Hematopoietic multipotent progenitor cell treated with erythropoietin and hydrocortisone succinate and interleukin-3 and kit ligand, for 8 days (in vitro differentiated cells): ENCODE results near the gene SMARCD1.

Experiments
- DNase-seq: peaks from one replicate; pipeline ENCODE4 v3.0.0-alpha.2; 2015

The SMARCD1 gene

DNA sequence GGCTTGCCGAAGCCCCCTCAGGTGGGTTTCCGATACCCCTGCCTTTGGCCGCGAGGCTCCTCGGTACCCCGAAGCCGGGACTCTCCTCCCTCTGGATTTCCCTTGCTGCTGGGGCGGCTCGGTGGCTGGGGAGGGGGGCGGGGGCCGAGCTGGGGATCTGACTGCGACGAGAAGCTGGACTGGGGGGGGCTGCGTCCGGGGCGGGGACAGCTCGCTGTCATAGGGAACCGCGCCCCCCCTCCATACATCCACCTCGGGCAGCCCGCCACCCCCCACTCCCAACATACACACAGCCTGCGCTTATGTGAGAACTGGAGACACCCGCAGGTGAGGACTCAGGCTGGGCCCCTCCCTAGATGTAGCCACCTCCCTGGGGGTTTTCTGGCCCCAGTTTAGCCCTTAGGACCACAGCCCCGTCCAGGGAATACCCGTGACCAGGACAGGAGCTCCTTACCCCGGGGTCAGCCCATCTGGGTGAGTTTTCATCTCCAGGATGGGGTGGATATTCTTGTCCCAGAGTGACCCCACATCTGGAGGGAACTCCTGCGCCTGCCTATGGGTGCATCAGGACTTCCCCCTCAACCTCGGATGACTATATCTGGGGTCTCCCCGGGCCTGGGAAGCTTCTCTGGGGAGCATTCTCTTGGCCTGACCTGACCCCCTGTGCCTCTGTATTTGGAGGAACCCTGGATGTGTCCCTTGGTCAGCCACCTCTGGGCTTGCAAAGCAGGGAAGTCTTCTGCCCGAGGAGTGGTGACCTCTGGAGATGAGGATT lies 27.1 kb upstream of the SMARCD1 start:
- no peak for DNase-seq

DNA sequence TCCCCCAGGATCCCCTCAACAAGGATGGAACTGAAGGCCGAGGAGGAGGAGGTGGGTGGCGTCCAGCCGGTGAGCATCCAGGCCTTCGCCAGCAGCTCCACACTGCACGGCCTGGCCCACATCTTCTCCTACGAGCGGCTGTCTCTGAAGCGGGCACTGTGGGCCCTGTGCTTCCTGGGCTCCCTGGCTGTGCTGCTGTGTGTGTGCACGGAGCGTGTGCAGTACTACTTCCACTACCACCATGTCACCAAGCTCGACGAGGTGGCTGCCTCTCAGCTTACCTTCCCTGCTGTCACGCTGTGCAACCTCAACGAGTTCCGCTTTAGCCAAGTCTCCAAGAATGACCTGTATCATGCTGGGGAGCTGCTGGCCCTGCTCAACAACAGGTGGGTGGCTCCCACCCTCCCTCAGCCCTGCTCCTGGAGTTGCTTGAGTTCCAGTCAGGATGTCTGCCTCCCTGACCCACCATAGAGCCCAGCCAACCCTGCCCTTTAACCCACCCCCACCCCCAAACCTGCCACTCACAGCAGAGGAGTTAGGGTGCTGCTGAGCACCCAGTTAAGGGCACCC lies 26.3 kb upstream of the SMARCD1 start:
- no peak for DNase-seq

DNA sequence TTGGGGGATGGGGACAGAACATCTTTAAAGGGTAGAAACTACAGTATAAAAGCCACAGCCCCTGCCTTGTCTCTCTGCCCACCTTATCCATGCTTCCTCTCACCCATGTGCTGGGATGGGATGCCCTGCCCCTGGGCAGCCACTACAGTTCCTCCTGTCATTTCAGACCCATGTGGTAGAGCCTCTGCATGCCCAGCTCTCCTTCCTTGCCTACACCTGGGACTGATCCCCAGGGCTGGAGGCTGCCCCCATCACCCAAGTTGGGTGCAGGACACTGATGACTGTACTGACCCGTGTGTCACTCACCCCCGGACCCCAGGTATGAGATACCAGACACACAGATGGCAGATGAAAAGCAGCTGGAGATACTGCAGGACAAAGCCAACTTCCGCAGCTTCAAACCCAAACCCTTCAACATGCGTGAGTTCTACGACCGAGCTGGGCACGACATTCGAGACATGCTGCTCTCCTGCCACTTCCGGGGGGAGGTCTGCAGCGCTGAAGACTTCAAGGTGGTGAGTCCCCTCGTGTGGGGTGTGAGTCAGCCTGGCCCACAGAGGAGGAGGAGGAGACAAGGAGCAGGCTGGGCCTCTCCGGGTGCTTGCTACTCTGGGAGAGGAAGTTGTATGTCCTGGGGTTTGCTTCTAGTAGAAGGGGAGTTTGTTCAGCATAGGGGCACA lies 25.6 kb upstream of the SMARCD1 start:
- no peak for DNase-seq

DNA sequence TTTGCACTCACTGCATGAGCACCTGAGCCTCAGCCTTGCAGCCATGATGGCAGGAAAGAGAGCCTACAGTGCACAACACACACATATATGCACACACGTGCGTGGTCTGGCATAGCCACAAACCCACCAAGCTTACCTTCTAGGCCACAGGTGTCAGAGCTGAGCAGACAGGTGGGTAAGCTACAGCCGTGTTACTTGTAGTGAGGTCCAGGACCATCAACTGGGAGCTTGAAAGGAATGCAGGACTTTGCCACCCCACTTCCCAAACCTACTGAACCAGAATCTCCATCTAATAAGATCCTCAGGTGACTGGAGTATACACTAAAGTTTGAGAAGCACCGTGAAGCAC lies 25.0 kb upstream of the SMARCD1 start:
- DNase-seq, result no peak

DNA sequence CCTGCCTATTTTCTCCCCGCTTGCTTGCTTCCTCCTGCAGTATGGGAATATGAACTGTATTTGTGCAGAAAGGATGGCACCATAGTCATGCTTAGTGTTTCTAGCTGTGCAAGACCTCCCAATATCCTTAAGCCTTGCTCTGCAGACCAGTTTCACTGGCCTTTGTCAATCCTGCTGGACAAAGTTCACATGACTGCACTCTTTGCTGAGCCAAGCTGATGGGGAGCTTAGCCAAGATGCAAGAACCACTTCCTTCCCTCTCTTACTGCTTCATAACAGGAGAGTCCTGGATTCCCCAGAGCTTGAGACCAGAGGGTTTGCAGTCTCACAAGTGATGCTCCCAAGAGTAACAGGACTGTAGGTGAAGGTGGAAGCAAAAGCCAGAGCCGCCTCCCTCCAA lies 24.0 kb upstream of the SMARCD1 start:
- DNase-seq, result no peak

DNA sequence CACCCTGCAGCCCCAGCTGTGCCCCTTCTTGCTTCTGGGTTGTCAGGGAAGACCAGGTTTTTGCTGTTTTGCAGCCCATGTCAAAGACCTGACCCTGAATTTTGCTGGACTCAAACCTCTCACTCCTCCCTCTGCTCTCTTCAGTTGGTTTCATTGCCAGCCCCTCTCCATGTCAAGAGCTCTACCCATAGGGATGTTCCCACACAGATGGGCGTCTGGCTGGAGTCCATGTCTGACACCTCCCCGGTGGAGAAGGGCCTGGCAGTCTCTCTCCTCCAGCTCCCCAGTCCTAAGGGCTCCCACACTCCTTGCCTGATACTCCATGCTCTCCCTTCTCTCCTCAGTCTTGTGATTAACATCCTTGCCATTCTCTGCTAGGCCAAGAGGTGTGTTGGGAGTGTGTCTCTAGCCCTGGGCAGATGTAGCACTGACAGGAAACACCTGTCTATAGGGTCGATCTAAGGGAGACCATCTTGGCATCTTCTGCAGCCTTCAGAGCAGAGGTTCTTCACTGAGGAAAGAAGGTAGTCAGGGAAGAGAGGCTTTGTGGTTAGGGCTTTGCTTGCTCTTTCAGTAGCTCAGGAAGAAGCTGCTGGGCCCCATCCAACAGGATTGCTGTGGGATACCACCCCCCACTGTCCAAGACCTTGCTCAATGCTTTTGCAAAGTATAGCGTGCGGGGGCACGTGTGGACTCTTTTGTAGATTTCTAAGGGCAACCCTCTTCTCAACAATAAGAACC lies 23.0 kb upstream of the SMARCD1 start:
- no peak for DNase-seq

DNA sequence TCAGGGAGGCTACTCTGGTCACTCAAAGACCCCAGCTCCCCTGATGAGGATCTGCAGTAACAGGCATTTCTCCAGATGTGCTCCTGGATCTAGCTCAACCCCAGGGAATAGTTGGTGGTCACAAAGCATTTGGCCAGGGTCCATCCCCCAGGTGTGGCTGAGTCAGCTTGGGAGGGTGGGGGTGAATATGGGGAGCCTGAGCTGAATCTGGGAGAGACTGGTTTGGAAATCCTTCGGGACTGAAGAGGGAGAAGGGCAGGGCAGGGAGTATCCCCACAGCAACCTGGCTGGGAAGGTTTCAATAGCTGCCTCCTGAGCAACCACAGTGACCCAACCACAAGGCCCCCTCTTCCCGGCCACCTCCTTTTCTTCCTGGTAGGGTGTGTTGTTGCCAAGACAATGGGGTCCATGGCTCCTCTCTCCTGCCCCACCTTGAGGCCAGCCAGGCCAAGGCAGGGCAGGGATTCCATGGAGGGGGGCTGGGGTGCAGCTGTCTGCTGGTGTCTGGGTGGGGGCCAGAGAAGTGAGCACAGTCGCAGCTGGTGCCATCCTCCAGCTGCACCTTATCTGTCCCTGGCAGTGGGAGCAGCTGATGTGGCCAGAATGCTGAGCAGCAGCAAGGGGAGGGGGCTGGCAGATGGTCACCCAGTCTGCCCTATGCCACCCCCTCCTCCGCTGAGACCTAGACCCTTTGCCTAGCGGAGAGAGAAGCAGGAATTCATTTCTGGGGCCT lies 22.2 kb upstream of the SMARCD1 start:
- no peak for DNase-seq

DNA sequence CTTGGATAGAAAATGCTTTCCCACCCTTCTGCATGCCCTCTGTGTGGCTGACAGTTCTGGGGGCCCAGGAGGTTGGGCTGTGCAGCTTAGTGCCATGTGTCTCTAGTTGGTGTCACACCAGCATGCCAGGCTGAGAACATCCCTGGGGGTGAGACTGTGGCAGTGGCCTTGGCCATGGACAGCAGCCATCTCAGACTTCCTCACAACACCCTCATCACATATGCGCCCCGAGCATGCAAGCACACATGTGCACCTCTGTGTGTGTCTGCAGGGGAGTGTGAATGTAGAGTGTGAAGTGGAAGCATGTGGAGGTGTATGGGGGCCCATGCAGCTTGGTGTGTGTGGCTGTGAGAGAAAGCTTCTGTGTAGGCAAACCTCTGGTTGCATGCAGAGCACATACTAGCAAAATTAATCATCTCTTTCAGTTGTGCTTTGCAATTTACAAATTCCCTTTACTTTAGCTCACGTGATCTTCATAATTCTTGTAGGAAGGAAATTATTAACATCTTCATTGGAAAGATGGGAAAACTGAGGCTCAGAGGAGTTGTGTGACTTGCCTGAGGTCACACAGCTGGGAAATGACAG lies 19.3 kb upstream of the SMARCD1 start:
- DNase-seq, result no peak

DNA sequence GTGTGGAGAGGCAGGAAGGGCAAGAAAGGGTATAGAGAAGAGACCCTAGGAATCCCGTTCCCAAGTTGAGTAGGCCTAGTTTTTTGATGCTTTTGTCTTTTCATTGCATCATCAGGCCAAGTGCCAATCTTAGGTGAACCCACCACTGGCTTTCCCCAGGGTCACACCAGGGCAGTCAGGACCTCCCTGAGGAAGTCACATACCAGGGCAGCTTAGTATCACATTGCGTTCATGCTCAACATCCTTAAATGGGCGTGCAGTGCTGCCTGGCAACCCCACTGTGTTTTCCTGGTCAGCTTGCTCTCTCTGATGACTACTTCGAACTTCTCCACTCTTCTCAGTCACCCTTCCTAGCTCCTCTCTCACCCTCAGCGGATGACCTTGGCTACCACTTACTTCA lies 18.7 kb upstream of the SMARCD1 start:
- no peak for DNase-seq

DNA sequence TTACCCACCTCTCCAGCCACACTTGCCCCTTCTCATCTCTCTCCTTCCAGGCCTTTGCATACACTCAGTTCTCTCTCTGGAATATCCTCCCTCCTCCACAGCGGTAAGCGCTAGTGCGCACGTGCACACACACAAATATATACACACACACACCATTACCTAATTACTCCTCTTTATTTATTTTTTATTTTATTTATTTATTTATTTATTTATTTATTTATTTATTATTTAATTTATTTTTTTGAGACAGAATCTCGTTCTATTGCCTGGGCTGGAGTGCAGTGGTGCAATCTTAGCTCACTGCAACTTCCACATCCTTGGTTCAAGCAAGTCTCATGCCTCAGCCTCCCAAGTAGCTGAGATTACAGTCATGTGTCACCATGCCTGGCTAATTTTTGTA lies 16.1 kb upstream of the SMARCD1 start:
- no peak for DNase-seq

DNA sequence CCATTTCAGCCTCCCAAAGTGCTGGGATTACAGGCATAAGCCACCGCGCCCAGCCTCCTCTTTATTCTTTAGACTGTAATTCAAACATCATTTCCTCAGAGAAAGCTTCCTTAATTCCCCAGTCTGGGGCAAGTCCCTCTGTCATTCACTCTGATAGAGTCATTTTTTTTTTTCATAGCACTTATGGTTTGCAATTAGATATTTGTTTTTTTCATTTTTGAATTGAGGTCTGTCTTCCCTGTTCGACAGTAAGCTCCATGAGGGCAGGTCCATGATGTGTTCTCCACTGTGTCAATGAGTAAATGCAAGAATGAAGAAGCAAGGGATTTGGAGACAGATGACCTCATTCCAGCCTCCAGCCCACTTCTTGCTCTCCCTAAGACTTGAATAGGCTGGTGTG lies 15.6 kb upstream of the SMARCD1 start:
- DNase-seq, result no peak

DNA sequence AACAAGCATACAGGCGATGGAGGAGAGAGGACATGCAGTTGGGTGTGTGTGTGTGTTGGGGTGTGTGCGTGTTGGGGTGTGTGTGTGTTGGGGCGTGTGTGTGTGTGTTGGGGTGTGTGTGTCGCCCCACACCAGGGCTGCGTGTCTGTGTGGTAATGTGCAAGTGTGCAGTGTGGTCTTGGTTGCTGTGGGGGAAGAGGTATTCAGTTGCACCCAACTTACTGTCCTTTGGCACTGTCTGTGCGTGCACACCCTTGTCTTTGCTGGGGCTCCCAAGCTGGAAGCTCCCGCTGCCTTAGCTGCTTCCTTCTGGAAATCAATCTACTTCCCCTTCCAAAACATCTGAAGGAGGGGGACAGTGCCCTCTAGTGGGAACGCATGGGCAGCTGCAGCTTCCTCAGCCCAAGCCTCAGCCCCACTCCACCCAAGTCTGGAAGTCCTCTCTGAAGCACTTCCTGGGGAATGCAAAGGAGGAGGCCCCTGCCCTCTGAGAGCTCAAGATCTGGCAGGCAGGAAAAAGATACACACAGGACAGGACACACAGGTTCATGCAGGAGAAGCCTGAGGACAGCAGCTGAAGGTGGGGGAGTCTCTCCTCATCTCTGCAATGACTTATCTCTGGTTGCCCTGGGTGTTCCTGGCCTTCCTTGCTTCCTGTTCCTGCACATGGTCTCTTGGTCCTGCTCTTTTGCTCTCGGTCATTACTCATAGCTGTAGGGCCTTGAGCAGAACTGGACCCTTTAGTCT lies 14.7 kb upstream of the SMARCD1 start:
- peak; percentile 76 for DNase-seq

DNA sequence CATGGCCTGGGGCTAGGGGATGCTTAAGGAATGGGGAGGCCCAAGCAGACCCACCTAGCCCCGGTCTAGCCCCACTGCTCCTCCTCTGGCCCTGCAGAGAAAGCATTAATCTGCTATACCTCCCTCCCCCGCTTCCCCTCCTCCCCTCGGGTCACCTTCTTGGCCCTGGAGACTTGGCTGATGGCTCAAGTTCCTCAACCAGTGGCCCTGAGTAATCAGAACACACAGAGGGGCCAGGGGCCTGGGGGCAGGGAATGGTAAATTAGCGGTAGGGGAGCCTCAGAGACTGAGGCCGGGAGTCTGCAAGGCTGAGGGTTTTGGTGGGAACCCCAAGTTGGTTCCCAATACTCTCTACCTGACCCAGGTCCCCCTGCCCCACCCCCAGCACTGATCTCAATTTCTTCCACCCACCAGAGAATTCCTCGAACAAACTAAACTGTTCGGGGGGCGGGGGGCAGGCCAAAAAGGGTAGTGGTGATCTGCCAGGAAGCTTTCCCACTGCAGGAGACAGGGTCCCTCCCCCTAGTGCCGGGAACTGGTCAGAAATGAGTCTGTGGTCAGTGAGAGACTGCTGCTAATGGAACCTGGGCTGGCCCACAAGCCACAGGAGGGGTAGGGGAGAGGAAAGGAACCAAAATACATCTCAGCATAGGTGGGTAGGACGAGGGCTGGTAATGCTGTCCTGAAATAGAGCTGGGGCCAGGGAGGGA lies 12.8 kb upstream of the SMARCD1 start:
- no peak for DNase-seq

DNA sequence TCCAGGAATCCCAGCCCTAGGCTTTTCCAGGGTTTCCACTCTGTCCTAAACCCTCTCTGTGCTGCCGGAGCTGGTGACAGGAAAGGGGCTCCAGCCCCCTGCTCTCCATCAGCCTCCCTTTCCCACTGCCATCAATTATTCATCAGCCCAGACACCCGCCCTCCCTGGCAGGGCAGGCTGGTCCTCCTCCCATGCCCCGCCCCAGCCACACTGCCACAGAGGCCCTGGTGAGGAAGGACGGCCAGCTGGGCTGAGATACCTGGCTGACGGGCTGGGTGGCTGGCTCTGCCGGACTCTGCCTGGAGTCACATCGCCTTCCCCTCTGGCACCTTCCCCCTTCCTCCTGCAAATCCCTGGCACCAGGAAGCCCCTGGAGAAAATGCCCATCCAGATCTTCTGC lies 11.9 kb upstream of the SMARCD1 start:
- no peak for DNase-seq

DNA sequence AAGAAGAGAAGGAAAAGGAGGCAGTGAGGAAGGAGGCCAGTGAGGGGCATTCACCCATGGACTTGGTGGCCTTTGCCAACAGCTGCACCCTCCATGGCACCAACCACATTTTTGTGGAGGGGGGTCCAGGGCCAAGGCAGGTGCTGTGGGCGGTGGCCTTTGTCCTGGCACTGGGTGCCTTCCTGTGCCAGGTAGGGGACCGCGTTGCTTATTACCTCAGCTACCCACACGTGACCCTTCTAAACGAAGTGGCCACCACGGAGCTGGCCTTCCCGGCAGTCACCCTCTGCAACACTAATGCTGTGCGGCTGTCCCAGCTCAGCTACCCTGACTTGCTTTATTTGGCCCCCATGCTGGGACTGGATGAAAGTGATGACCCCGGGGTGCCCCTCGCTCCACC lies 11.4 kb upstream of the SMARCD1 start:
- DNase-seq, result no peak

DNA sequence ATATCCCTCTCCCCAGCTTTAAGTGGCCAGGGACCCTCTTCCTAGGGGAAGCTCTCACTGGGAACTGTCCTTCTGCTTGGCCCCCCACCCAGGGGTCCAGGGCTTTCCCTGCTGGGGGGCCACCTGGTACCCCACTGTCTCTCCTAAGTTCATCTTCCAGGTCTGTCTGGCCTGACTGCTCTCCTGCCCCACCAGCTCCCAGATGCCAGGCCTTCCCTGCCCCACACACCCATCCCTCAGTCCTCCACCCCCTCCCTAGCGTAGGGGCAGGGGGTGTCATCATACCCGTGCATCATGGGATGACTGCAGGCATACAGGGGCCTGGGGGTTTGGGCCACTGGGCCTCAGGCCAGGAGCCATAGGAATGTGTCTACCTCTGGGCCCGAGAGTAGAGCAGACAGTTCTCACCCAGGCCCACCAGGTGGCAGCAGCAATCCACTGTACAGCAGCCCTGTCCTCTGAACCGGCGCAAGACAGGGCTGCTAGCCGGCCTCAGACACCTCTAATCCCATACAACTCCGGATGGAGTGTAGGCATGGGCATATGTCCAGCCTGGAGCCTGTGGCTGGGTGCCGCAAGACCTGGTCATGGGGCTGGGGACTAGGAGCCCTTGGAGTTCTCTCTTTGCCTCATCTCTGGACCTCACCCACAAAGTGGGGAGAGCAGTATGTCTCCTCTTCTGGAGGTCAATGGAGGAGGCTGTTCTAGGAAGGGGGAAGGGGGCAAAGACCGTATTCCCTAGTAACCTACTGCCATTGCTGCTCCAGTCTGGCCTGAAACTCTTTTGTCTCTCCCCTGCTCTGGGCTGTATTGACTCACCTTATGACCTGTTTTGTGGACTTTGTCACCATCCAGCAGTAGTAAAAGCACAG lies 10.0 kb upstream of the SMARCD1 start:
- peak; percentile 79 for DNase-seq

DNA sequence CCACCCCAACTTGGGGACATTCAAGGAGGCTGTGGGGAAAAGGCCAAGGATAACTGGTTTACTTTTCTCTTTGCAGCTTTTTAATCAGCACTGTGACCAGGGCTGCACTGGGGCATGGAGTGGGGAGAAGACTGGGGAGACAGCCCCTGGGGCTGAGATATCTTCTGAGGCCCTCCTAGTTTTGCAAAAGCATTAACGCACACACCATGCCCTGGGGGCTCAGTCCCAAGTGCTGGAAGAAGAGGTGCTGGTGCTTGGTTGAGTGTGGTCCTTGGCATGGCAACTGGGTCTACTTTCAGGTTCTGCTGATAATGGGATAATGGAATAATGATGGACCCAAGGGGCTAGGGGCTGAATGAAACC lies 9.4 kb upstream of the SMARCD1 start:
- no peak for DNase-seq

DNA sequence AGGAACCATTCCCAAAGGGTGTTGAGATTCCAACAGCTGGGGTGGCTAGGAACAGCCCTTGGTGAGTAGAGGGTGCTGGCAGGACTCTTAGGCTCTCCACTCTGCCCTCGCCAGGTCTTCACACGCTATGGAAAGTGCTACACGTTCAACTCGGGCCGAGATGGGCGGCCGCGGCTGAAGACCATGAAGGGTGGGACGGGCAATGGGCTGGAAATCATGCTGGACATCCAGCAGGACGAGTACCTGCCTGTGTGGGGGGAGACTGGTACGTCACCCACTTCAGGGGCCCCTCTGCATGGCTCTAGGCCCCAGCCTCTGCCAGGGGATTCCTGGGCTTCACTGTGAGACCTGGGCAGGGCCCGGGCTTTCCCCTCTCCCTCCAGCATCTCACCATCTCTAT lies 8.0 kb upstream of the SMARCD1 start:
- no peak for DNase-seq

DNA sequence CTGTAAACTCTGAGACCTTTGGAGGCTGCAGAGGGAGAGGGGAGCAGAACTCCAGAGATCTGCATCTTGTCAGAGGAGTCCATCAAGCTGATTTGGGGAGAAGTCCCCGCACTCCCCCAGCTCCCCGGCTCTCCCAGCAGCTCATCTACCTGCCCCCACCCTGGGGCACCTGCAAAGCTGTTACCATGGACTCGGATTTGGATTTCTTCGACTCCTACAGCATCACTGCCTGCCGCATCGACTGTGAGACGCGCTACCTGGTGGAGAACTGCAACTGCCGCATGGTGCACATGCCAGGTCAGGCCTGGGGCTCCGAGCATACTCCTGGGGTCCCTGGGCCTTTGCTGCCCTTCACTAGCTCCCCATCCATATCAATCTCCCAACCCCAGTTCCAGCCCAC lies 6.9 kb upstream of the SMARCD1 start:
- DNase-seq, result no peak

DNA sequence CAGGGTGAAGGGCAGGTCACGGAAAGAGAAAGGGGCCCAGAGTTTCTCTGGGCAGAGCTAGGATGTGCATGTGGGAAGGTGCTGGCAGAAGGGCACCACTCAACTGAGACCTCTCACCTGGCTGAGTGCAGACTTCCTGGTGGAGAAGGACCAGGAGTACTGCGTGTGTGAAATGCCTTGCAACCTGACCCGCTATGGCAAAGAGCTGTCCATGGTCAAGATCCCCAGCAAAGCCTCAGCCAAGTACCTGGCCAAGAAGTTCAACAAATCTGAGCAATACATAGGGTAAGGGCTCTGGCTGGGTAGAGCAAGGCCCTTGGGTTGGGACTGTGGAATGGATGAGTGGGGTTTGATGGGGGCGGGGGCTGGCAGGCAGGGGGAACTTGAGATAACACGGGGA lies 5.4 kb upstream of the SMARCD1 start:
- DNase-seq, result no peak
